ENCODE data around the gene SLC40A1.

The SLC40A1 gene

GRCh38 chr2:189623049-189623448 lies 42.5 kb upstream of the SLC40A1 start:
- Histone ChIP-seq H3K36me3 (ENCODE audit: control insufficient read depth, low read length) (no peaks in the 10 kb centered on the region), H3K9me2 (replicated peaks; ENCODE audit: control insufficient read depth, low read length) (no peaks in the 10 kb centered on the region), H3K27me3 (ENCODE audit: control insufficient read depth, low read length) (0 out of 2 replicates have a peak, but pooled peaks cover 2% of the 10 kb centered on the region), H4K20me1 (ENCODE audit: control insufficient read depth, insufficient read depth, low read depth, low read length) (no peaks in the 10 kb centered on the region), H3K4me3 (ENCODE audit: low read length) (no peak overlapping the region), H3K4me1 (ENCODE audit: control insufficient read depth, low read length) (no peaks in the 10 kb centered on the region), H3F3A (ENCODE audit: control insufficient read depth, insufficient read depth) (no peaks in the 10 kb centered on the region), H3K4me2 (ENCODE audit: low read length) (no peak overlapping the region), H3K27ac (ENCODE audit: low read depth, low read length) (no peak overlapping the region), H3K9me3 (ENCODE audit: control insufficient read depth, insufficient read depth, low read length) (no peaks in the 10 kb centered on the region), H3K79me2 (ENCODE audit: control insufficient read depth, low read length) (no peaks in the 10 kb centered on the region)
- no peak for TF ChIP-seq EZH2phosphoT487 (IDR thresholded peaks at IDR 0.05; ENCODE audit: borderline replicate concordance, low read length)
- no peak for TF ChIP-seq CTCF (IDR thresholded peaks at IDR 0.05; ENCODE audit: low read depth, low read length, poor library complexity, severe bottlenecking)

- H3K9me3 ChIP-seq (ENCODE audit: control insufficient read depth, insufficient read depth, low read length), result no peaks in the 10 kb centered on the region
- no peaks in the 10 kb centered on the region for H3K4me1 ChIP-seq (ENCODE audit: control insufficient read depth, low read length)
- H3K9me2 ChIP-seq (replicated peaks; ENCODE audit: control insufficient read depth, low read length), result no peaks in the 10 kb centered on the region
- no peaks in the 10 kb centered on the region for H4K20me1 ChIP-seq (ENCODE audit: control insufficient read depth, insufficient read depth, low read depth, low read length)
- H3K27me3 ChIP-seq (ENCODE audit: control insufficient read depth, low read length), result 0 out of 2 replicates have a peak, but pooled peaks cover 2% of the 10 kb centered on the region
- H3K4me2 ChIP-seq (ENCODE audit: low read length), result no peak overlapping the region
- H3F3A ChIP-seq (ENCODE audit: control insufficient read depth, insufficient read depth), result no peaks in the 10 kb centered on the region
- H3K79me2 ChIP-seq (ENCODE audit: control insufficient read depth, low read length), result no peaks in the 10 kb centered on the region
- no peak overlapping the region for H3K27ac ChIP-seq (ENCODE audit: low read depth, low read length)
- no peak overlapping the region for H3K4me3 ChIP-seq (ENCODE audit: low read length)
- no peak for TF ChIP-seq EZH2phosphoT487 (IDR thresholded peaks at IDR 0.05; ENCODE audit: borderline replicate concordance, low read length)
- TF ChIP-seq CTCF (IDR thresholded peaks at IDR 0.05; ENCODE audit: low read depth, low read length, poor library complexity, severe bottlenecking), result no peak
- no peaks in the 10 kb centered on the region for H3K36me3 ChIP-seq (ENCODE audit: control insufficient read depth, low read length)
These were observed 41.2 kb upstream of the SLC40A1 start for GRCh38 chr2:189621781-189622180.

GRCh38 chr2:189618197-189618596 lies 37.6 kb upstream of the SLC40A1 start:
- Histone ChIP-seq H3K4me3 (ENCODE audit: low read length) (no peak overlapping the region), H3K4me1 (ENCODE audit: control insufficient read depth, low read length) (no peaks in the 10 kb centered on the region), H3K9me3 (ENCODE audit: control insufficient read depth, insufficient read depth, low read length) (no peaks in the 10 kb centered on the region), H3K9me2 (replicated peaks; ENCODE audit: control insufficient read depth, low read length) (no peaks in the 10 kb centered on the region), H3K27ac (ENCODE audit: low read depth, low read length) (no peak overlapping the region), H3K36me3 (ENCODE audit: control insufficient read depth, low read length) (no peaks in the 10 kb centered on the region), H3K4me2 (ENCODE audit: low read length) (no peak overlapping the region), H3K27me3 (ENCODE audit: control insufficient read depth, low read length) (peaks cover 3% of the 10 kb centered on the region; the same call in 1 of the 2 replicates), H3K79me2 (ENCODE audit: control insufficient read depth, low read length) (no peaks in the 10 kb centered on the region), H4K20me1 (ENCODE audit: control insufficient read depth, insufficient read depth, low read depth, low read length) (no peaks in the 10 kb centered on the region), H3F3A (ENCODE audit: control insufficient read depth, insufficient read depth) (no peaks in the 10 kb centered on the region)
- TF ChIP-seq CTCF (IDR thresholded peaks at IDR 0.05; ENCODE audit: low read depth, low read length, poor library complexity, severe bottlenecking) (no peak), EZH2phosphoT487 (IDR thresholded peaks at IDR 0.05; ENCODE audit: borderline replicate concordance, low read length) (no peak)

Data from DOHH2 (cell line).